K562 (cell line): ENCODE data around the gene ALOX12B. TPM values are rescaled to one million over a fixed set of nuclear protein-coding genes. Genes with fewer than 3 reads are reported as not detected.

Experiments
- ARID3B ChIP-seq: fragments of 250-450 bp; sonication (Bioruptor Pico); IDR thresholded peaks from 2 replicates; pipeline ENCODE4 v1.4.0; 2020; ENCODE audit warnings: borderline replicate concordance
- ATF4 ChIP-seq: fragments of 450-650 bp; formaldehyde crosslinking; IDR thresholded peaks from 2 replicates; pipeline ENCODE4 v1.4.0; 2022; ENCODE audit warnings: mild to moderate bottlenecking, moderate library complexity
- BRF2 ChIP-seq: IDR thresholded peaks from 3 replicates; pipeline ENCODE4 v1.6.1; 2011; ENCODE audit warnings: borderline replicate concordance, mild to moderate bottlenecking; ENCODE audit not compliant: insufficient read length, insufficient read depth
- CBFA2T3 ChIP-seq: fragments of 450-650 bp; IDR thresholded peaks from 2 replicates; pipeline ENCODE4 v1.6.1; 2017
- DPF2 ChIP-seq: fragments of 450-650 bp; IDR thresholded peaks from 2 replicates; pipeline ENCODE4 v1.6.1; 2016
- FOXK2 ChIP-seq, 2 experiments: fragments of 450-650 bp; IDR thresholded peaks in 1 of 2; conservative IDR thresholded peaks in 1 of 2; 2 replicates each; pipeline ENCODE4 v1.6.1; 2016; ENCODE audit warnings: low read depth in 2 of 2, mild to moderate bottlenecking in 1 of 2
- HMGN3 ChIP-seq: IDR thresholded peaks from 2 replicates; pipeline ENCODE4 v1.6.1; 2011; ENCODE audit warnings: borderline replicate concordance, low read depth, mild to moderate bottlenecking, mixed read lengths, low read length; ENCODE audit not compliant: insufficient read length; ENCODE audit errors: extremely low read depth
- KHSRP ChIP-seq: fragments of 450-650 bp; IDR thresholded peaks from 2 replicates; pipeline ENCODE4 v1.6.1; 2017
- MEF2A ChIP-seq: IDR thresholded peaks from 2 replicates; pipeline ENCODE4 v1.6.1; 2011; ENCODE audit warnings: low read depth, mild to moderate bottlenecking, low read length, moderate library complexity; ENCODE audit not compliant: control insufficient read depth
- MYC ChIP-seq, 2 experiments: fragments of 250-450 bp in 1 of 2; sonication (Bioruptor Pico) in 1 of 2; IDR thresholded peaks; 2 replicates each; pipeline versions ENCODE4 v1.5.1 to v1.6.1; 2012 to 2021; ENCODE audit warnings: low read depth in 2 of 2, borderline replicate concordance in 1 of 2, improper control_type of control experiment in 1 of 2, low read length in 1 of 2, mild to moderate bottlenecking in 1 of 2, moderate library complexity in 1 of 2
- NCOA6 ChIP-seq: fragments of 450-650 bp; IDR thresholded peaks from 2 replicates; pipeline ENCODE4 v1.6.1; 2017; ENCODE audit warnings: mild to moderate bottlenecking
- NR2C2 ChIP-seq, 2 experiments: fragments of 200-800 bp in 1 of 2; sonication (Bioruptor generic) in 1 of 2; sonication (generic) in 1 of 2; formaldehyde crosslinking in 1 of 2; IDR thresholded peaks; 2 replicates each; pipeline versions ENCODE4 v1.6.1 to v1.8.0; 2016 to 2022; ENCODE audit warnings: mild to moderate bottlenecking in 1 of 2, missing compliant biosample characterization in 1 of 2, missing genetic modification characterization in 1 of 2, missing genetic modification reagents in 1 of 2
- NR4A1 ChIP-seq, 2 experiments: fragments of 250-450 bp in 1 of 2; fragments of 450-650 bp in 1 of 2; sonication (Bioruptor Pico) in 1 of 2; IDR thresholded peaks; 2 replicates each; pipeline versions ENCODE4 v1.4.0 to v1.6.1; 2016 to 2020; ENCODE audit warnings: mild to moderate bottlenecking in 2 of 2, missing compliant biosample characterization in 1 of 2, missing genetic modification characterization in 1 of 2, moderate library complexity in 1 of 2
- TAF7 ChIP-seq: fragments of 450-650 bp; IDR thresholded peaks from 2 replicates; pipeline ENCODE4 v1.6.1; 2016; ENCODE audit warnings: missing genetic modification characterization, missing compliant biosample characterization
- ZNF184 ChIP-seq: sonication (generic); formaldehyde crosslinking; IDR thresholded peaks from 2 replicates; pipeline ENCODE4 v1.5.0; 2020; ENCODE audit warnings: missing genetic modification reagents
- polyA plus RNA-seq, 8 experiments: library from polyadenylated mRNA; depleted of rRNA in 4 of 8; stranded (reverse) in 5 of 8; unstranded in 3 of 8; fragments of >200 nt; fragmentation: Nextera tagmentation in 2 of 8; fragmentation: Illumina TruSeq in 1 of 8; extraction: Ambion mirVana in 2 of 8; extraction: Trizol in 1 of 8; gene quantifications; 2 replicates each; pipeline versions ENCODE4 v1.2.1 to v1.2.3, GENCODE V29; 2011 to 2014; ENCODE audit warnings: inconsistent platforms in 1 of 8, missing spikeins in 1 of 8
- total RNA-seq, 7 experiments: library from RNA; depleted of rRNA in 6 of 7; stranded (reverse); fragments of >200 nt in 6 of 7; fragmentation: Illumina TruSeq in 2 of 7; extraction: Trizol in 2 of 7; gene quantifications; 2 replicates each; pipeline versions ENCODE4 v1.2.1 to v1.2.3, GENCODE V29; 2011 to 2021; ENCODE audit warnings: low replicate concordance in 1 of 7
- TF ChIP-seq, protein P1 (sequence below): fragments of 450-650 bp; IDR thresholded peaks from 2 replicates; pipeline ENCODE4 v1.6.1; 2016; ENCODE audit warnings: borderline replicate concordance
- TF ChIP-seq, protein P2 (sequence below): fragments of 450-650 bp; IDR thresholded peaks from 2 replicates; pipeline ENCODE4 v1.6.1; 2017; ENCODE audit warnings: antibody characterized with exemption, mild to moderate bottlenecking

The ALOX12B gene
- total and polyA plus RNA-seq, 9 of the 15 experiments (the other 6 are each of a cell fraction or from before 2014, with no cell fraction given) = not detected

GRCh38 chr17:8105957-8106398 lies 18.5 kb upstream of the ALOX12B start (continued):
- TF ChIP-seq MYC (IDR thresholded peaks at IDR 0.05; ENCODE audit: low read depth, low read length) = 0 out of 2 replicates have a peak, but pooled peaks have one; percentile 17
- no peak for TF ChIP-seq MYC (CRISPR knock-in tag; IDR thresholded peaks at IDR 0.05; ENCODE audit: borderline replicate concordance, low read depth)
- no peak for TF ChIP-seq ZNF184 (CRISPR knock-in tag)
- TF ChIP-seq, protein P1, sequence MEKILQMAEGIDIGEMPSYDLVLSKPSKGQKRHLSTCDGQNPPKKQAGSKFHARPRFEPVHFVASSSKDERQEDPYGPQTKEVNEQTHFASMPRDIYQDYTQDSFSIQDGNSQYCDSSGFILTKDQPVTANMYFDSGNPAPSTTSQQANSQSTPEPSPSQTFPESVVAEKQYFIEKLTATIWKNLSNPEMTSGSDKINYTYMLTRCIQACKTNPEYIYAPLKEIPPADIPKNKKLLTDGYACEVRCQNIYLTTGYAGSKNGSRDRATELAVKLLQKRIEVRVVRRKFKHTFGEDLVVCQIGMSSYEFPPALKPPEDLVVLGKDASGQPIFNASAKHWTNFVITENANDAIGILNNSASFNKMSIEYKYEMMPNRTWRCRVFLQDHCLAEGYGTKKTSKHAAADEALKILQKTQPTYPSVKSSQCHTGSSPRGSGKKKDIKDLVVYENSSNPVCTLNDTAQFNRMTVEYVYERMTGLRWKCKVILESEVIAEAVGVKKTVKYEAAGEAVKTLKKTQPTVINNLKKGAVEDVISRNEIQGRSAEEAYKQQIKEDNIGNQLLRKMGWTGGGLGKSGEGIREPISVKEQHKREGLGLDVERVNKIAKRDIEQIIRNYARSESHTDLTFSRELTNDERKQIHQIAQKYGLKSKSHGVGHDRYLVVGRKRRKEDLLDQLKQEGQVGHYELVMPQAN = no peak
- TF ChIP-seq NR2C2 (CRISPR knock-in tag; IDR thresholded peaks at IDR 0.05) = no peak
- peak; percentile 36; the same call in 1 of the 2 replicates for TF ChIP-seq NR2C2 (tag; IDR thresholded peaks at IDR 0.05)
- TF ChIP-seq CBFA2T3 = no peak
- no peak for TF ChIP-seq TAF7 (tag)
- TF ChIP-seq FOXK2 (conservative IDR thresholded peaks at IDR 0.05 in 1 of 2, IDR thresholded peaks at IDR 0.05 in 1 of 2; ENCODE audit: low read depth in 2 of 2) = no peak
- TF ChIP-seq NCOA6 = no peak
- no peak for TF ChIP-seq HMGN3
- no peak for TF ChIP-seq ARID3B
- peak; percentile 83; the same call in 1 of the 2 replicates for TF ChIP-seq ATF4 (CRISPR knock-in tag)
- TF ChIP-seq NR4A1 (CRISPR knock-in tag; IDR thresholded peaks at IDR 0.05) = no peak
- TF ChIP-seq NR4A1 (tag; IDR thresholded peaks at IDR 0.05) = peak; percentile 26; the same call in 1 of the 2 replicates
- TF ChIP-seq, protein P2, sequence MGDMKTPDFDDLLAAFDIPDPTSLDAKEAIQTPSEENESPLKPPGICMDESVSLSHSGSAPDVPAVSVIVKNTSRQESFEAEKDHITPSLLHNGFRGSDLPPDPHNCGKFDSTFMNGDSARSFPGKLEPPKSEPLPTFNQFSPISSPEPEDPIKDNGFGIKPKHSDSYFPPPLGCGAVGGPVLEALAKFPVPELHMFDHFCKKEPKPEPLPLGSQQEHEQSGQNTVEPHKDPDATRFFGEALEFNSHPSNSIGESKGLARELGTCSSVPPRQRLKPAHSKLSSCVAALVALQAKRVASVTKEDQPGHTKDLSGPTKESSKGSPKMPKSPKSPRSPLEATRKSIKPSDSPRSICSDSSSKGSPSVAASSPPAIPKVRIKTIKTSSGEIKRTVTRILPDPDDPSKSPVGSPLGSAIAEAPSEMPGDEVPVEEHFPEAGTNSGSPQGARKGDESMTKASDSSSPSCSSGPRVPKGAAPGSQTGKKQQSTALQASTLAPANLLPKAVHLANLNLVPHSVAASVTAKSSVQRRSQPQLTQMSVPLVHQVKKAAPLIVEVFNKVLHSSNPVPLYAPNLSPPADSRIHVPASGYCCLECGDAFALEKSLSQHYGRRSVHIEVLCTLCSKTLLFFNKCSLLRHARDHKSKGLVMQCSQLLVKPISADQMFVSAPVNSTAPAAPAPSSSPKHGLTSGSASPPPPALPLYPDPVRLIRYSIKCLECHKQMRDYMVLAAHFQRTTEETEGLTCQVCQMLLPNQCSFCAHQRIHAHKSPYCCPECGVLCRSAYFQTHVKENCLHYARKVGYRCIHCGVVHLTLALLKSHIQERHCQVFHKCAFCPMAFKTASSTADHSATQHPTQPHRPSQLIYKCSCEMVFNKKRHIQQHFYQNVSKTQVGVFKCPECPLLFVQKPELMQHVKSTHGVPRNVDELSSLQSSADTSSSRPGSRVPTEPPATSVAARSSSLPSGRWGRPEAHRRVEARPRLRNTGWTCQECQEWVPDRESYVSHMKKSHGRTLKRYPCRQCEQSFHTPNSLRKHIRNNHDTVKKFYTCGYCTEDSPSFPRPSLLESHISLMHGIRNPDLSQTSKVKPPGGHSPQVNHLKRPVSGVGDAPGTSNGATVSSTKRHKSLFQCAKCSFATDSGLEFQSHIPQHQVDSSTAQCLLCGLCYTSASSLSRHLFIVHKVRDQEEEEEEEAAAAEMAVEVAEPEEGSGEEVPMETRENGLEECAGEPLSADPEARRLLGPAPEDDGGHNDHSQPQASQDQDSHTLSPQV = peak; percentile 42; the same call in 1 of the 2 replicates
- TF ChIP-seq DPF2 = no peak
- TF ChIP-seq BRF2 = no peak
- TF ChIP-seq KHSRP = no peak
- TF ChIP-seq MEF2A = no peak
